NCI-H446 (cell line): ENCODE results near the gene KCNT1.
"Not testable (repeated sequence)": the region's sequence is repeated elsewhere in the genome, so short reads cannot be mapped to it uniquely, and the experiment has no call there.

Experiments
- DNase-seq, 2 experiments: peaks; one replicate each; lab custom pipeline; 2025; lab: John Stamatoyannopoulos, UW

Gene KCNT1

DNA sequence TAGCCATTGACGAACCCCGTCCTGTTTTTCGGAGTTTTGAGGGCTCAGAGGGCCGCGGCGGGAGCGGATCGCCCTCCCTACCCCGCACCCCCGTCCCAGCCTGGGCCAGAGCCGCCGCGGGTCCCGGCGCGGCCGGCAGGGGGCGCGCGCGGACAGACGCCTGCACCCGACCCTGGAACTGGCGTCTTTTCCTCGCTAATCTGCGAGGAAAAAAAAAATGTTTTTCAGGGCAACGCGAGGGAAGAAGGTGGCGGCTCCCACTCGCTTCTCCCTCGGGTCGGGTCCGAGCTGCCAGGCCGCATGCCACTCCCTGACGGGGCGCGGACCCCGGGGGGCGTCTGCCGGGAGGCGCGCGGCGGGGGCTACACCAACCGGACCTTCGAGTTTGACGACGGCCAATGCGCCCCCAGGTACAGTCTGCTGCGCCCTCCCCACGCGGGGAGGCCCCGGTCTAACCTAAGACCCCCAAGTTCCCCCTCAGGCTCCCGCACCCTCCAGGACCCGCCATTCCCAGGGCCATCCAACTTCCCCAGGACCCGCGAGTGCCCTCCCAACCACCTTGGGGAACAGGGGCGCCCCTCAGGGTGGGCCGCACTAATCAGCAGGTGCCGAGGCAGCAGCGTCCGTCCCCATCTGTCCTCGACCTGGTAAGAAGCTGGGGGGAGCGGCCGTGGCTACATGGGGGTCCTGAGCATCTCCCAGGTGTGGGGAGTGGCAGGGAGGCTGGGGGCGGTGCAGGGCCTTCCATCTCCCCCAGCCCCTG is at the start of gene KCNT1:
KCNT1 (plus strand) TSS at position 227 of the 763 bp plus-strand sequence; CDS start at position 301, 74 bp downstream.
- peak in 1 of 2 experiments; percentile 20 for DNase-seq

DNA sequence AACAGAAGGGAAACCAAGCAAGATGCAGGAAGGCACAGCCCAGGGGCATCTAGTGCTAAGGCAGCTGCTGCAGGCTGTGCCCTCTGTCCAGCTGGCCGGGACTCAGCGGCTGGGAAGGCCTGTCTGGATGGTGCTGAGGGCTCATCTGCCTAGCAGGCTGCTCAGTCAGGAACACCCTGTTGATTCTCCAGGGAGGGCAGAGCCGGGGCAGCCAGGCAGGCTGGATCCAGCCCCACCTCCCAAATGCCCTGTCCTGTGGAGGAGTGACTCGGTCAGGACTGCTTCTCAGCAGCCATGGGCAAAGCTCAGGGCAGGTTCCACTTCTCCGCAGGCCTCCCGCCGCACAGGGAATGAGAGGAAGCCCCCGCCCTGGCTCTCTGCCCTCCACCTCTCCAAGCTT is 46.7 kb upstream of the KCNT1 start:
- DNase-seq = no peak

DNA sequence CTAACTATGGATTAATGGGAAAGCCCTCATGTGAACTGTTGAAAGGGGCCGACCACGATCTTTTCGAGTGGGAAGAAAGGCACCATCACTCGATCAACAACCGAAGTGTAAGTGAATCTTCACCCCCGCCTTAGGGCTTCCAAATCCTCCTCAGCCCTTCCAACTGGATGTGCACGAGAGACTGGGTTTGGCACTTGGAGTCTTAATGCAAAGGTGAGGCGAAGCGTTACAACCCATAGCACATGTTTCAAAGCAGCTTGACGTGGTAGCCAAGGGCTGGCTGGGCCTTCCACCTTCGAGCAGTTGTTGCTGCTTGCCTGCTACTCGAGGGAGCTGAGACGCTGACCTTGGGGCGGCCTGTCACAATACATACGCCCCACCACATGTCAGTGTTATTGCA is 44.6 kb upstream of the KCNT1 start:
- no peak for DNase-seq

DNA sequence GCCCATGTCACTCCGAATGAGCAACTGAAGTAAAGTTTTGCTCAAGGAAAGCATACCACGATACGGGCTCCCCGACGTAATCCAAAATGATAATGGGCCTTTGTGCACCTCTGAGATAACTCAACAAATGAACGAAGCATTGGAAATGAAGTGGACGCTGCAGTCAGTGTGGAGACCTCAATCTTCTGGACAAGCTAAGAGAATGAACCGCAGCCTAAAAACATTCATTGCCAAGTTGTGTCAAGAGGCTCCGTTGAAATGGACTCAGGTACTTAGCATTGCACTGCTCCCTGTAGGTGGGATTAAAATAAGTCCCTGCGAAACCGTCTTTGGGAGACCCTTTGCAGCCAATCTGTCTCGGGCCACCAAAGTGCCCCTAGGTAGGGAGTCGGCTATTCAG is 42.7 kb upstream of the KCNT1 start:
- no peak for DNase-seq

DNA sequence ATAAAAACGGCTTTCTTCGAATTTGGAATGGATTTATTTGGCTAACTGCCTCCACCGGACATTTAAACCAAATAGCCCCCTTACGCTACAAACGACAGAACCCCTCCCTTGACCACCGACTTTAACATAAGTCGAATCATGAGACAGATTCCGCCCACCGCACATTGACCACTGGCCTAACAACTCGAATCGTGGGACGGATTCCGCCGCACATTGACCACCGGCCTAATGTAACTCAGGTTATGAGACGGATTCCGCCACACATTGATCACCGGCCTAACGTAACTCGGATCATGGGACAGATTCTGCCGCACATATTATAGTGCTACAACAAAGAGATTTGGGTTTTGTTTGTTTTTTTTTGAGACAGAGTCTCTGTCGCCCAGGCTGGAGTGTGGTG is 41.6 kb upstream of the KCNT1 start:
- no peak for DNase-seq

- DNase-seq = no peak
Measured at GRCh38 chr9:135661816-135662560, 40.0 kb upstream of the KCNT1 start.

- no peak for DNase-seq
Measured at GRCh38 chr9:135662758-135663450, 39.1 kb upstream of the KCNT1 start, which contains the start of gene LCN9. TSS of gene LCN9 (plus strand) at chr9:135663309. CDS start at chr9:135663322, 13 bp downstream.

DNA sequence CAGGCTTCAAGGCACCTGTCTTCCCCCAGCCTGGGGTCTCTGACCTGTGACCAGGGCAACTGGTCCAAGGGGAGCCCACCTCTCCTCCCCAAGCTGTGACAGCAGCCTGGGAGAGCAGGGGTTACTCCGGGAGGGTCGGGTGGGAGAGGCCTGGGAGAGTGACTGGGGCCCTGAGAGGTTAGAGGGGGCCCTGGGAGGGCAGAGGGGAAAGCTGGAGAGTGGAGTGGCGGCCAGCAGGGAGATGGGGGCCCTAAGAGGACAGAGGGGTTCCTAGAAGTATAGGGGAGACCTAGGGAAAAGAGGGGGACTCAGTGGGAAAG is 38.6 kb upstream of the KCNT1 start:
- no peak for DNase-seq

DNA sequence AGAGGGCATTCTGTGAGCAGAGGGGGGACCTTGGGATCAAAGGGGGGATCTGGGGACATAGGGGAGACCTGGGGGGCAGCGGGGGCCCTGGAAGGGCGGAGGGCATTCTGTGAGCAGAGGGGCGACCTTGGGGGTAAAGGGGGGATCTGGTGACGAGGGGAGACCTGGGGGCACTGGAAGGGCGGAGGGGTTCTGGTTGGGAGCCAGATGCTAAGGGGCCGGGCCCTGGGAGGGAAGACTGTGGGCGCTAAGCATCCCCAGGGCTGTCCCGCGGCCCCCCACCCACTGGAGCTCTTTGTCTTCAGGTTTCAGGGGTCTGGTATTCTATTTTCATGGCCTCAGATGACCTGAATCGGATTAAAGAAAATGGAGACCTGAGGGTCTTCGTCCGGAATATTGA is 38.1 kb upstream of the KCNT1 start:
- DNase-seq = no peak

DNA sequence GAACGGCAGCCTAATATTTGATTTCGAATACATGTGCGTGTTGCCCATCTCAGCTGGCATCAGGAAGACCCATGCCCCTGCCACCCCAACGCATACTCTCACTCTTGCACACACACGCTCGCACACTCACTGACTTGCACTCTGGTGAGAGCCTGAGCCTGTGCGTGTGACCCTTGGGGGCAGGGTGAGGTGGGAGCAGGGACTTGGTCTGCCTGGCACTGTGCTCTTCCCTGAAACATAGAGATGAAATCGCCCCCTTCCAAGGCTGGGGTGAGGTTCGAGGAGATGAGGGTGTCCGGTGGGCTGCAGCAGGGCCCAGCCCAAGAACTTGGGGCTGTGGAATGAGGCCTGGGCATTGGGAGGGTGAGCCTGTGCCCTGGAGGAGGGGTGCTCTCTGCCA is 37.7 kb upstream of the KCNT1 start:
- no peak for DNase-seq

- DNase-seq = no peak
Measured at GRCh38 chr9:135664801-135665794, 36.9 kb upstream of the KCNT1 start.

DNA sequence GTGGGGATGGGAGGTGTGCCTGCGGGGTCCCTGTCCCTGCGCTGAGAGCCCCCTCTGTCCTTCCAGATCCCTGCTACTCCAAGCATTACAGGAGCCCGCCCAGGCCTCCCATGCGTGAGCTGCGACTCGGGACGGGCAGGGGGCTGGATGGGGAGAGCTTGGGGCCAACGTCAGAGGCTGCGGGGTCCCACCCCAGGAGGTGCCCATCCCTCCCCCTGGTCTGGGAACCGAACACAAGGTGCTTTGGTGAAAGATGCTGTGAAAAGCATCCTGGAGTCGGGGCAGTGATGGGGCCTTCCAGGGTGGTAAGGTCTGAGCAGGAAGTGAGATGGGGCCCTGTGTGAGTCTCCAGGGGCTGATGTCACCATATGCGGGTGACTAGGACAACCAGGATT is 36.2 kb upstream of the KCNT1 start:
- DNase-seq = no peak

GRCh38 chr9:135666534-135667462 is 35.2 kb upstream of the KCNT1 start:
- DNase-seq = no peak

- no peak for DNase-seq
Measured at GRCh38 chr9:135667463-135668001, 34.5 kb upstream of the KCNT1 start.

DNA sequence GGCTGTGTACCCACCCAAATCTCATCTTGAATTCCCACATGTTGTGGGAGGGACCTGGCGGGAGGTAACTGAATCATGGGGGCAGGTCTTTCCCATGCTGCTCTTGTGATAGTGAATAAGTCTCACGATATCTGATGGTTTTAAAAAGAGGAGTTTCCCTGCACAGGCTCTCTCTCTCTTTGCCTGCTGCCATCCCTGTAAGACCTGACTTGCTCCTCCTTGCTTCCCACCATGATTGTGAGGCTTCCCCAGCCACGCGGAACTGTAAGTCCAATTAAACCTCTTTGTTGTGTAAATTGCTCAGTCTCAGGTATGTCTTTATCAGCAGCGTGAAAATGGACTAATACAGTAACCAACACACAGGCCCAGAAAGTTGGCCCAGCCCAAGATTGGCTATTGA is 33.0 kb upstream of the KCNT1 start:
- DNase-seq = not testable (repeated sequence)

GRCh38 chr9:135669616-135670285 is 32.2 kb upstream of the KCNT1 start:
- DNase-seq = no peak

DNA sequence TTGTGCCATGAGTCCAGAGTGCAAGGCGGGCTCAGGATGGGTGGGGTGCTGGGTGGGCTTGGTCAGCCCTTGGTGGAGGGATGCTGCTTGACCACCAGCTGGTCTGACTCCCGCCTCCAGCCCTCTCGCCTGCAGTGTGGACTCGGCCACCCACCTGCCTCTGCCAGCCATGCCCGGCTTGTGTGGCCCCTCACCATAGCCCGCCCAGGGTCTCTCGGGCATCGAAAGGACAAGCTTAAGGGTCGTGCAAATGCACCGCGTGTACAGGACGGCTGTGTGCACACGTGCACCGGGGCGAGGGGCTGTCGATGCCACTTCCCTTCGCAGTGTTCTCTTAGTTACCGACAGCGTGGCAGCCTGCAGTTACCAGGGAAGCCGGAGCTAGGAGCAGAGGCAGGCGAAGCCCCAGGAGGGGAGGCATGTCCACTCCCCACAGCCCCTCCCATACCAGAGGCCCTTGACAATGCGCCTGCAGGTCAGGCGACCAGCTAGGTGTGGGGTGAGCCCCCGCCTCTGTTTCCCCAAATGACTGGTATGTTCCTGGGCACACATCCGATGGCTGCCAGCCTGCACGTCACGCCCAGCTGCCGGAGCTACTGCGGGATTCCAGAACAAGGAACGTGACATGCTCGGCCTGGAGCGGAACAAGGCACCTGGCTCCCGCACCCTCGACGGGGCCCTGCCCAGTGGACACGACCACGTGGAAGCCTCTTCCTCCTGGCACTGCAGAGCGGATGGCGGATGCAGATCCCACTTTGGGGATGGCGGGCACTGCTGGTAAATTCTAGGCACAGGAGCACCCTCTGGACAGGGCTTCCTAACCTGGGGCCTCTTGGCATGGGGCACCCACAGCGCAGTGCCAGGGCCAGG is 31.0 kb upstream of the KCNT1 start:
- no peak for DNase-seq

- no peak for DNase-seq
Measured at GRCh38 chr9:135671591-135672041, 30.4 kb upstream of the KCNT1 start.

GRCh38 chr9:135672786-135673185 is 29.2 kb upstream of the KCNT1 start:
- not testable (repeated sequence) for DNase-seq
